Fibroblast of mammary gland (primary cell): ENCODE data around the gene IGSF5.
"Not testable (repeated sequence)": the region's sequence is repeated elsewhere in the genome, so short reads cannot be mapped to it uniquely, and the experiment has no call there.

Experiments
- DNase-seq: peaks from one replicate; pipeline ENCODE4 v3.0.0-alpha.2; 2010; ENCODE audit warnings: low read depth
- H3K4me3 ChIP-seq: 2 replicates; pipeline ENCODE4 v1.5.1; 2011; ENCODE audit warnings: low read depth, mild to moderate bottlenecking, low read length, moderate library complexity; ENCODE audit not compliant: control insufficient read depth
- CTCF ChIP-seq: conservative IDR thresholded peaks from 2 replicates; pipeline ENCODE4 v1.5.1; 2011; ENCODE audit warnings: low read depth, low read length, inconsistent platforms; ENCODE audit not compliant: control insufficient read depth, insufficient read depth

The IGSF5 gene

GRCh38 chr21:39730418-39731157 lies 14.4 kb upstream of the IGSF5 start:
- DNase-seq: no peak
- no peak for TF ChIP-seq CTCF
- H3K4me3 ChIP-seq: no peak overlapping the region

- TF ChIP-seq CTCF: no peak
- no peak overlapping the region for H3K4me3 ChIP-seq
- no peak for DNase-seq
Measured at GRCh38 chr21:39736716-39737115, 8.3 kb upstream of the IGSF5 start.

GRCh38 chr21:39737376-39738000 lies 7.5 kb upstream of the IGSF5 start:
- no peak for TF ChIP-seq CTCF
- no peak overlapping the region for H3K4me3 ChIP-seq
- no peak for DNase-seq

- DNase-seq: no peak
- no peak for TF ChIP-seq CTCF
- H3K4me3 ChIP-seq: no peak overlapping the region
Measured at GRCh38 chr21:39738566-39738965, 6.4 kb upstream of the IGSF5 start.

- not testable (repeated sequence) for H3K4me3 ChIP-seq, DNase-seq
Measured at GRCh38 chr21:39739531-39739930, 5.5 kb upstream of the IGSF5 start.

GRCh38 chr21:39742561-39742960 lies 2.4 kb upstream of the IGSF5 start:
- not testable (repeated sequence) for DNase-seq

GRCh38 chr21:39745332-39745731 lies 349 bp downstream of the IGSF5 start:
- not testable (repeated sequence) for DNase-seq, H3K4me3 ChIP-seq

More at GRCh38 chr21:39742561-39742960, 2.4 kb upstream of the IGSF5 start:
- H3K4me3 ChIP-seq: not testable (repeated sequence)

GRCh38 chr21:39750670-39751069 lies 5.7 kb downstream of the IGSF5 start:
- TF ChIP-seq CTCF: no peak
- DNase-seq: no peak
- no peak overlapping the region for H3K4me3 ChIP-seq
